Stimulated activated CD4-positive, alpha-beta T cell treated with anti-CD3 and anti-CD28 coated beads, Interleukin-12 subunit alpha, Interleukin-12 subunit beta, amount 100 ng/mL, for 4 hours (primary cell): ENCODE measurements around the gene GRIA2.

Experiments used
- DNase-seq: peaks from one replicate; pipeline ENCODE4 v3.0.0-alpha.2; 2020

Gene GRIA2

GRCh38 chr4:157270108-157270507 lies 49.6 kb downstream of the GRIA2 start:
- no peak for DNase-seq

DNA sequence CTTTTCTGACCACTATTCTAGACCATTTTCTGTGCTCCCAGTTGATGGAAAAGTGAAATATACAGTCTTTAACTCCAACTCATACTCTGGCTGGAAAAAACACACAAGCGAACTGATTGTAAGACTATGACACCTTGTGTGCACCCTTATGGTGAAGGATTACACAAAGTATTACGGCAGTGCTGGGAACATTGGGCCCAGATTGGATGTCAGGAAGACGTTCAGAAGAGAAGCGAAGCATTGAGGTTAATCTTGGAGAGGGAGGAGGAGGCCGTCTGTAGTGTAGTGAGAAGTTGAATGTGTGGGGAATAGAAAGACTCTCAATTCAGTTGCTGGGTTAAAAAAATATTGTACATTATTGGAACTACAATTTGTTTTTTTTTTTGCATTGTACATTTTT lies 50.0 kb downstream of the GRIA2 start:
- no peak for DNase-seq

DNA sequence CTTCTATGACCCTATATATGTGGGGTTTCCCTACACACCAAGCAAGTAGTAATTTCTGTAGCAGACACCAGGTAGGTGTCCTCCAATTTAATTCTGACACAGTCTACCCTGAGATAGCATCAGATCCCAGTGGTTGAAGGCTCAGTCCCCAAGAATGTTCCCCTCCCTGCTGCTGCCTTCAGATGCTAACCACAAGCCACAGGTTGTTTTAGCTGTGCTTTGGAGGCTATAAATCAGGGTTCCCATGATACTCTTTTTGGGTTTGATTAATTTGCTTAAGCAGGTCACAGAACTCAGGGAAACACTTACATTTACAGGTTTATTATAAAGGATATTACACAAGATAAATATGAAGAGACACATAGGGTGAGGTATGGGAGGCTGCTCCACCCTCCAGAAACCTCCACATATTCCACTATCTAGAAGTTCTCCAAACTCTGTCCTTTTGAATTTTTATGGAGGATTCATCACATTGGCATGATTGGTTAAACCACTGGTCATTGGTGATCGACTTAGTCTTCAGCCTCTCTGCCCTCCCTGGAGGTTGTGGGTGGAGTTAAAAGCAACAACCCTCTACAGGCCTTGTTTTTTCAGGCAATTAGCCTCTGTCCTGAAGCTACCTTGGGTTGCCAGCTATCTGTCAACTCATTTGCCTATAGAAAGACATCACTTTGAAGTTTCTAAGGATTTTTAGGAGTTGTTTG lies 50.8 kb downstream of the GRIA2 start:
- no peak for DNase-seq

- no peak for DNase-seq
Measured at GRCh38 chr4:157280673-157281072, 60.1 kb downstream of the GRIA2 start.

DNA sequence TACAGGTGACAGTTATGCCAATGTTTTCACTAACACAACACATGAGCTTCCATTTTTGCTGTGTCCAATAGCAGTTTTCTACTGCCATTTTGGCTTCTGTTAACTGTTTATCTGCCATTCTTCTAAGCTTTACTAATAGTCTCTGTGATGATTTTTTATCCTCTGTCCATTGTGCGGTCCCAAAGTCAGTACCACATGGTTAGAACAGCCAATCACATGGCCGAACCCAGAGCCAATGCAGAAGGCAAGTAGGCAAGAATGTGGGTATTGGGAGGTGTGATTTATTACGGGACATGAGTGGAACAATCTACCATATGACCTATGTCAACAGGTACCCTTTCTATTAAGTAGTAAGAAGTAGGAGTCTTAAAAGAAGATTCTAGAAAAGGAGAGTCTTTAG lies 61.5 kb downstream of the GRIA2 start:
- DNase-seq = no peak

DNA sequence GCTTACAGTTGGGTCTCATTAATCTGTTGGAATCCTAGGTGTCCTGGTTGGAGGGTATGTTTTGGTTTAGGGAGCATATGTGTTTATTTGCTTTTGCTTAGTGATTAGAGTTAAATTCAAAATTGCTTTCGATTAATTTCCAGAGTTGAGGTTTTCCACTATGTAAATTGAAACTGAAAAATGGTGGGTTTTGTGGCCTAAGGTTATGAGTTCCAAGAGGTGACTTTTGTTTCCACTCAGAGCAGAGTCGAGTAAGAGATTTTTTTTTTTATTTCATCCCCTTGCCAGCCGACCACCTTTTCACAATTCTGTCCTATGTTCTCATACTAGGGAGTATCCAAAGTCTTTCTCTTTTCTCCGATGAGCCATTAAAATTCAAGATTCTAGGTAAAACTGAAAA lies 66.9 kb downstream of the GRIA2 start:
- DNase-seq = no peak

DNA sequence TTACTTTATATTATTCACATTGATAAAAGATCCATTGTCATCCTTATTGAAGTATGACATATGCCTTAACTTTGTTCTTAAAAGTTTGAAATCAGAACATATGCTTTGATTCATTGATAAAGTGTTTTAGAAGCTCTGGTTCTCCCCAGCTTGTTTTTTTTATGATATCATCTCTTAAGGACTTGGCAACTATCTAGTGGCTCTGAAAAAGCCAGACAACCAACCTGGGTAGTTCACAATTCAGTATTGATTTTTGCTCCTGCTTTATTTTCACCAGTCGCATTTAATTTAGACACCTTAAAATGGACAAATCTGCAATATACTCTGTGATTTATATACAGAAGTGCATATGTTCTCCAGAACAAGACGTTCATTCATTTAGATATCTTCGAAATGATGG lies 70.1 kb downstream of the GRIA2 start:
- no peak for DNase-seq

GRCh38 chr4:157291071-157291470 lies 70.5 kb downstream of the GRIA2 start:
- DNase-seq = no peak

- no peak for DNase-seq
Measured at GRCh38 chr4:157293673-157294072, 73.1 kb downstream of the GRIA2 start.

GRCh38 chr4:157294575-157294974 lies 74.0 kb downstream of the GRIA2 start:
- no peak for DNase-seq

GRCh38 chr4:157300701-157301100 lies 80.2 kb downstream of the GRIA2 start:
- DNase-seq = no peak

DNA sequence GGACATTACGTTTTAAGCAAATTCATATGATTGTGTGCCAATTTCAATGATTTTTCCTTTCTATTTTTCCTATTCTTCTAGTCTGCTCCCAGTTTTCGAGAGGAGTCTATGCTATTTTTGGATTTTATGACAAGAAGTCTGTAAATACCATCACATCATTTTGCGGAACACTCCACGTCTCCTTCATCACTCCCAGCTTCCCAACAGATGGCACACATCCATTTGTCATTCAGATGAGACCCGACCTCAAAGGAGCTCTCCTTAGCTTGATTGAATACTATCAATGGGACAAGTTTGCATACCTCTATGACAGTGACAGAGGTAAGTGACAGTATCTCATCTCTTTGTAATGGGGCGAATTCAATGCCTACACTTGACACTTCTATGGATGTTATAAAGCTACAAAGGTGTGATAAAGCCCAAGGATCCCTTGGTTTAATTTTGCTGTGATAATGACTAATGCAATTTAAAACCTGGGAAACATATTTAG lies 83.0 kb downstream of the GRIA2 start:
- DNase-seq = no peak

- no peak for DNase-seq
Measured at GRCh38 chr4:157304769-157305168, 84.2 kb downstream of the GRIA2 start.

- DNase-seq = no peak
Measured at GRCh38 chr4:157312702-157313101, 92.2 kb downstream of the GRIA2 start.

DNA sequence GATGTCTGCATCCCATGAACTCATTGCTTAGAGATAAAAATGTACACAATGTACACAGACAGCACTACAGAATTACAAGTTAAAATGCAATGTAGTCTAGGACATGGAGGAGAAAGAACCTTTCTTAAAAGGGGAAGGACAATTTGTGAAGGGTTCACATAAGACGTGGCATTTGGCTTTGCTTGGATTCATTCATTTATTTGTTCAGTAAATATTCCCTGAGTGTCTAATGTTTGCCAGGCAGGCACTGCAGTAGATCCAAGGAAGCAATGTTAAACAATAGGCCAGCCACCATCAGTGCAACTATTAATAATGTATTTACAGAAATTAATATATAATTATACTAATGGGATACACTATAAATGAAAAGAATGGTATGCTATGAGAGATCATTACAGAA lies 94.4 kb downstream of the GRIA2 start:
- no peak for DNase-seq

GRCh38 chr4:157315968-157316367 lies 95.4 kb downstream of the GRIA2 start:
- no peak for DNase-seq

DNA sequence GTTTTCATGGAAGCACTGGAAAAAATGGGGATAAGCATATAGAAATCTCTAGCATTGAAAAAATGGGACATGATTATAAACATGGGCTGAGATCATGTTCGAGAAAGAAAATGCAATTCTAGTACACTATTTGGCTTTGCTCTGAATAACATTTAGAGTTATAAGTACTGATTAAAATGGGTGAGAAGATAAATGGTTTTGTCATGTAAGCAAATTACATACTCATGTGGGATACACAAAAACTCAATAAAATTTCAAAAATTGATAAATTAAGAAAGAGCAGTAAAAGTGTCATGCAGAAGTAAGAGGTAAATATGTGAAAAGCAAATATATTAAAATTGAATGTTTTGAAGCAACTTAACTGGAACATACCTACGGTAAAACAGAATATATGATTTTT lies 99.6 kb downstream of the GRIA2 start:
- DNase-seq = no peak

- DNase-seq = no peak
Measured at GRCh38 chr4:157327666-157328065, 107.1 kb downstream of the GRIA2 start.

- no peak for DNase-seq
Measured at GRCh38 chr4:157357887-157358286, 137.4 kb downstream of the GRIA2 start.

DNA sequence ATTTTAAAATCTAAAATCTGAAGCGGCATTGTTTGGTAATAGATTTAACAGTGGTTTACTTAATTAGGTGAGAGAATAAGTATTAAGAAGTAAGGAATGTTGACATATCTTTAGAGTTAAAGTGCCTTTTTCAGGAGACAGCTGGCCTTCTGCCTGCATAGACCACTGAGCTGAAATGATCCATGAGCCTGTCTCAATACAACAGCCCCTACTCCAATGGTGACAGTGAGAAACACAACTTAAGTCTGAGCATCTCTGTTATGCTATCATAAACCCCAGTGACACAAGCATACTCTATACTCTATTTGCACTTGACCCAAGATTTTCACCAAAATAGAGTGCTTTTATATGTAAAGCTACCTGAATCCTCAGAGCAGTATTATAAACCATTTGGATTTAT lies 137.9 kb downstream of the GRIA2 start:
- DNase-seq = no peak

GRCh38 chr4:157358851-157359250 lies 138.3 kb downstream of the GRIA2 start:
- DNase-seq = no peak

GRCh38 chr4:157363360-157363759 lies 142.8 kb downstream of the GRIA2 start:
- no peak for DNase-seq

- DNase-seq = no peak
Measured at GRCh38 chr4:157372154-157372553, 151.6 kb downstream of the GRIA2 start.

- no peak for DNase-seq
Measured at GRCh38 chr4:157372567-157372966, 152.0 kb downstream of the GRIA2 start.

DNA sequence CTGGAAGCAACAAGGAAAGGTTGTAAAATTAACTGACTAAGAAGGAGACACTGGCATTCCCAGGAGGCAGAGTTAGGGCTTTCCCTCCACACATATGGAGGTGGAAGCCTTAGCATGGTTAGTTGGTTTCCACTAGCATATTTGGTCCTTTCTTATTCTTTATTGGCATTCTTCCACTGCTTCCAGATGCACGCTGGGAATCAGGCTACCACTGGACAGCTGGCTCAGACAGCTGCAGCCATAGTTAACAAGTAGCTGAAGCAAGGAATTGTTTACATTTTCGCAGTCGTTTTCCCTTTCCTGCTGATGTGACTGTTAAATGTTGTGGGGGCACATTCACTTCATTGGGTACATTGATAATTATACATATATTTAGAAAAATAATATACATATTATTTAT lies 169.2 kb downstream of the GRIA2 start:
- DNase-seq = no peak
